NCI-H1048 (cell line): ENCODE results near the gene PAGR1.

Experiments
- DNase-seq: peaks from one replicate; lab custom pipeline; 2025; lab: John Stamatoyannopoulos, UW

Gene PAGR1

DNA sequence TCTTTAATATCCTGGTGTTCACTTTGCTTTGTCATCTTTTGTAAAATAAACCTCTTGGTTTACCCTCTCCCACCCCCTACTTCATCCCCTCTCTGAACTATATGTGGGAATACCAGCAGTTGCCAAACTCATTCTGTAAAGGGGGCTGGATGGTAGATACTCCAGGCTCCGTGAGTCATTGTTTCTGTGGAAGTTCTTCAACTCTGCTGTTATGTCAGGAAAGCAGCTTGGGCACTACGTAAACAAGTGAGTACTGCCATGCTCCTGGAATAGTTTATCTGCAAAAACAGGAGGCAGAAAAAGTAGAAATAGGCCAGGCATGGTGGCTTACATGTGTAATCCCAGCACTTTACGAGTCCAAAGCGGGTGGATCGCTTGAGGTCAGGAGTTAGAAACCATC lies 21.9 kb downstream of the PAGR1 start:
- DNase-seq = no peak

DNA sequence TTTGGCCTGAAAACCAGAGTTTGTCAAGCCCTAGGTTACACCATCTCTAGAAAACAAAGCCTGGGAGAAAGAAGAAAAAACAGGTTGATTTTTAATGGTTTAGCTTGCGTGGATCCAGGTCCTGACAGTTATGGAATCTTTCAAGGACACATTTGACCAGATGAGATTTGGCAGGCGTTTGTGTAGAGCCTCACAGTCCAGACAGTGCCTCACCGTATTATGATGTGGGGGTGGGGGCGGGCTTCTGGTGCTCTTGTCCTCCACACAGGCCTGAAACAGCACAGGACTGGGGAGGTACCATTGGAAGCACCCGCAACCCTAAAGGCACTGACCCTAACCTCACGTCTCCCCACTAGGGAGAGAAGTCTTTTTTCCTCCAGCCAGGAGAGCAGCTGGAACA lies 23.9 kb downstream of the PAGR1 start:
- no peak for DNase-seq

DNA sequence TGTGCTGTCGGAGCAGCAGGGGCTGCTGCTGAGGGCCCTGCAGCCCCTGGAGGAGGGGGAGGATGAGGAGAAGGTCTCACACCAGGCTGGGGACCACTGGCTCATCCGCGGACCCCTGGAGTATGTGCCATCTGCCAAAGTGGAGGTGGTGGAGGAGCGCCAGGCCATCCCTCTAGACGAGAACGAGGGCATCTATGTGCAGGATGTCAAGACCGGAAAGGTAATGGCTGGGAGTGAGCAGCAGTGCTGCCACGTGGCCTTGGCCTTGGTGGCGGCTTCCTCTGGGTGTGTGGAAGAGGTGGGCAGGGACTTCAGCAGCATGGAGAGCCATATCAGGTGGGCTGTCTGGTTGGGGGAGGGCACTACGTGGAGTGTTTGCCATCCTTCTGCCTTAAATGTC lies 24.3 kb downstream of the PAGR1 start:
- no peak for DNase-seq

DNA sequence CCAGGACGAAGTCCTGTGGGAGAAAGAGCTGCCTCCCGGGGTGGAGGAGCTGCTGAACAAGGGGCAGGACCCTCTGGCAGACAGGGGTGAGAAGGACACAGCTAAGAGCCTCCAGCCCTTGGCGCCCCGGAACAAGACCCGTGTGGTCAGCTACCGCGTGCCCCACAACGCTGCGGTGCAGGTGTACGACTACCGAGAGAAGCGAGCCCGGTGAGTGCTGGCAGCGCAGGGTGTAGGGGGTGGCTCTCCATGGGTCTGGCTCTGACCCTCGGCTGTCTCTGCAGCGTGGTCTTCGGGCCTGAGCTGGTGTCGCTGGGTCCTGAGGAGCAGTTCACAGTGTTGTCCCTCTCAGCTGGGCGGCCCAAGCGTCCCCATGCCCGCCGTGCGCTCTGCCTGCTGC lies 25.7 kb downstream of the PAGR1 start:
- no peak for DNase-seq

- DNase-seq = no peak
Observed at GRCh38 chr16:29842732-29843346, 26.9 kb downstream of the PAGR1 start.

GRCh38 chr16:29843931-29844330 lies 28.0 kb downstream of the PAGR1 start:
- no peak for DNase-seq

DNA sequence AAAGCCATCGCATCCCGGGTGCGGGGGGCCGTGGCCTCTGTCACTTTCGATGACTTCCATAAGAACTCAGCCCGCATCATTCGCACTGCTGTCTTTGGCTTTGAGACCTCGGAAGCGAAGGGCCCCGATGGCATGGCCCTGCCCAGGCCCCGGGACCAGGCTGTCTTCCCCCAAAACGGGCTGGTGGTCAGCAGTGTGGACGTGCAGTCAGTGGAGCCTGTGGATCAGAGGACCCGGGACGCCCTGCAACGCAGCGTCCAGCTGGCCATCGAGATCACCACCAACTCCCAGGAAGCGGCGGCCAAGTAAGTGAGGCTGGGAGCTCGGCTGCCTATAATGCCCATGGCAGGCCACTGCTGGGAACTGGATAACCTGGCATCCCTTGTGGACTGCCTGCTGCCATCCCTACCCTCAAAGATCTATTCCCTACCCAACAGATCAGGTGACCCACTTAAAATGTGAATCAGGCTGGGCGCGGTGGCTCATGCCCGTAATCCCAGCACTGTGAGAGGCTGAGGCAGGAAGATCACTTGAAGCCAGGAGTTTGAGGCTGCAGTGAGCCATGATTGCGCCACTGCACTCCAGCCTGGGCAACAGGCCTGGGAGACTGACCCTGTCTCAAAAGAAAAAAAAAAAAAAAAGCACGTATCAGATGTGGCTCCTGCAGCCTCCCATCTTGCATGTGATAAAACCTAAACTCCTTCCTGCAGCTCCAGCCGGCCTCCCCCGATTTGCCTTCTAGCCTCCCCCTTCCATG lies 28.8 kb downstream of the PAGR1 start:
- no peak for DNase-seq

- DNase-seq = no peak
Observed at GRCh38 chr16:29845656-29846055, 29.7 kb downstream of the PAGR1 start.

DNA sequence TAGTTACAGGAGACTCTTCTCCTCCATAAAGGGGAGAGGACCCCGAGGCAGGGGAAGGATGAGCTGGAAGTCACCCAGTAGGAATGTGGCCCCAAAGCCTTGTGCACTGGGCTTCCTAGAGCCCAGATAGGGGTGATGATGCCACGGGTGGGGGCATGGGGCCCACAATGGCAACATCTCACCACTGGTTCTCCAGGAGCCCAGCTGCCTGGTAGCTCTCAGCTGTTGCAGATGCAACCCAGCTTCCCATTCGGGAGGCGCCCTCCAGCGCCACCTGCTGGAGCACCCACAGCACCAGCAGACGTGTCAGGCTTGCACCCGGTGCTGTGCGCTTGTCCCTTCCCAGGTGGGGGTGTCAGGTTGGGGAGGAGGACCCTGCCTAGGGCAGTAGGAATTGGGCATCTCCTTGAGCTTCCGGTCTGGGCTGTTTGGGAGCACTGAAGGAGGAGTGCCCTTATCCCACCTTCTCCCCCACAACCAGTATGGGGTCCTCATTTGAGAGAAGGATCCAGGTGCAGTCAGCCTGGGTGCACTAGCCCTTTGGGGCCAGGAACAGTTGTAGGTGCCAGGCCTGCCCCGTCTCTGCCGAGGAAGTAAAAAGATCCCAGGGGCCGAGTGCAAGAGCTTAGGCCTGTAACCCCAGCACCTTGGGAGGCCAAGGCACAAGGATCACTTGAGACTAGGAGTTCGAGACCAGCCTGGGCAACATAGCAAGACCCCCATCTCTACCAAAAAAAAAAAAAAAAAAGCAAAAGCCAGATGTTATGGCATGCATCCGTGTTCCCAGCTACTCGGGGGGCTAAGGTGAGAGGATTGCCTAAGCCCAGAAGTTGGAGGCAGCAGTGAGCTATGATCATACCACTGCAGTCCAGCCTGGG lies 32.7 kb downstream of the PAGR1 start:
- no peak for DNase-seq

- no peak for DNase-seq
Observed at GRCh38 chr16:29849505-29849904, 33.6 kb downstream of the PAGR1 start.

GRCh38 chr16:29850998-29851397 lies 35.0 kb downstream of the PAGR1 start:
- DNase-seq = no peak

- DNase-seq = no peak
Observed at GRCh38 chr16:29852654-29853053, 36.7 kb downstream of the PAGR1 start.

DNA sequence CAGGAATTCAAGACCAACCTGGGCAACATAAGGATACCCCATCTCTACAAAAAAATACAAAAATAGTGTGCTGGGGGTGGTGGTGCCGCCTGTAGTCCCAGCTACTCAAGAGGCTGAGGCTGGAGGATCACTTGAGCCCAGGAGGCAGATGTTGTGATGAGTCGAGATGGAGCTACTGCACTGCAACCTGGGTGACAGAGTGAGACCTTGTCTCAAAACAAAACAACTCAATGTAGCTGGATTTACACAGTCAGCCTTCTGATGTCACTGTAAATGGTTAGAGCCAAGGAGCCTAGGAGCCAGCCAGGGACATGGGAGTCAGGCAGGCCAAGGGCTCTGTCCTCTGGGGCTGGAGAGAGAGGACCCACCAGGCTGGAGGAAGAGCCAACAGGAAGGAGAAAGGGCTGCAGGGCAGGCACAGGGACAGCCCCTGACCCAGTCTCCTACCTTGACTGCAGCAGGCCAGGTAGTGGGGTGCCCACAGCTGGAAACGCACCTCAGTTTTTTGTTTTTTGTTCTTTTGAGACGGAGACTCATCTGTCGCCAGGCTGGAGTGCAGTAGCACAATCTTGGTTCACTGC lies 38.7 kb downstream of the PAGR1 start:
- DNase-seq = no peak

DNA sequence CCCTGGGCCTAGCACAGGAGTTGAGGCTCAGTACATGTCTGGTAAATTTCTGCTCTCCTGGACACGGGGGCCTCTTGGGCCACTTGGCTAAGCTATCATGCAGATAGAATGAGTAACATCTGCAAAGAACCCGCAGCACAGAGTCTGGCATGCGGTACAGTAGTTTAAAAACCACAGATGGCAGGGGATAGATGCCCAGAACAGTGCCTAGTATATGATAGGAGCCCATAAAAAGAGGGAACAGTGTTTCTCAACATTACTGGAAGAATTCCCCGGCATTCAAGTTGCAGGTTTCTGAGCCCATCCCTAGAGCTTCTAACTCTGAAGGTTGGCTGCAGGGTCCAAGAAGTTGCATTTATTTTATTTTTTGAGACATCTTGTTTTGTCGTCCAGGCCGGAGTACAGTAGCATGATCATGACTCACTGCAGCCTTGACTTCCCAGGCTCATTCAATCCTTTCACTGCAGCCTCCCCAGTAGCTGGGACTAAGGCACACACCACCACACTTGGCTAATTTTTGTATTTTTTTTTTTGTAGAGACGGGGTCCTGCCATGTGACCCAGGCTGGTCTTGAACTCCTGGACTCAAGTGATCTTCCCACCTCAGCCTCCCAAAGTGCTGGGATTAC lies 41.3 kb downstream of the PAGR1 start:
- no peak for DNase-seq

- no peak for DNase-seq
Observed at GRCh38 chr16:29858149-29858849, 42.3 kb downstream of the PAGR1 start.

- no peak for DNase-seq
Observed at GRCh38 chr16:29858974-29859373, 43.0 kb downstream of the PAGR1 start.

- no peak for DNase-seq
Observed at GRCh38 chr16:29860218-29860617, 44.3 kb downstream of the PAGR1 start.

GRCh38 chr16:29862383-29862883 lies 46.5 kb downstream of the PAGR1 start:
- DNase-seq = no peak

- peak; percentile 79 for DNase-seq
Observed at GRCh38 chr16:29862884-29863668, 47.1 kb downstream of the PAGR1 start, which contains the start of gene CDIPT. TSS of gene CDIPT (minus strand) at chr16:29863226. CDS start at chr16:29862857, 369 bp downstream.

GRCh38 chr16:29863669-29863984 lies 47.7 kb downstream of the PAGR1 start:
- DNase-seq = no peak
